T-helper 2 cell (primary cell): ENCODE measurements around the gene PSMD11.
"Not testable (repeated sequence)": the region's sequence is repeated elsewhere in the genome, so short reads cannot be mapped to it uniquely, and the experiment has no call there.

Source experiments
- DNase-seq, 5 experiments: peaks; one replicate each; pipeline versions ENCODE4 v3.0.0 to v3.0.0-alpha.2; 2012 to 2022

PSMD11 gene

DNA sequence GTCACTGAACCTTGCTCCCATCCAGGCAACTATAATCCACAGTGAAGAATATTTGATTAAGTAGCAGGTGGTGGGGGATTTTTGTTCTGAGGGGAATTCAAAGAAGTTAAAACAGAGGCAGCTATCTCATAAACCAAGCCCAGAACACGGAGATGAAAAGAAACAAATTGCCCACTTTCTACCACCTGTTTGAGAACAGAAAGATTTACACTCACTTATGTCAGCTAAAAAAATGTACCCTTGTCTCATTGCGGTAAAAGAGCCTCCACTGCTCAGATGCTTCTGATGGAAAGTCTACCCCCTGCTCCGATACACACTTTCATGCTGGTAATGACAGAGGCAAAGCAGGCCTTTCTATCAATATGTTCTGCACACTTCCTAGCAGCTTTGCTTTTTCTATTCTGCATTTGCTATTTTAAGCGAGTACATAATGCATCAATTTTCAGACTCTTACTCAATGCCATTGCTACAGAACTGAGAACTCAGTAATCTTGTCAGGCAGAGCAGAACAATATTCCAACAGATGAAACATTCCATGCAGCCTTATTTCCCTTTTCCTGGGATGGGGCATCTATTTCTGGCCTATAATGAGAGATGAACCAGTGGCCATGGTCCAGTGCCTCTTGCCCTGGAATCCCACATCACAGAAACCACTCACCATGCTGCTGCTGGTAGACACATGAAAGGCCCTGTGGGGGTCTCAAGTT is 71.5 kb downstream of the PSMD11 start:
- DNase-seq = no peak

DNA sequence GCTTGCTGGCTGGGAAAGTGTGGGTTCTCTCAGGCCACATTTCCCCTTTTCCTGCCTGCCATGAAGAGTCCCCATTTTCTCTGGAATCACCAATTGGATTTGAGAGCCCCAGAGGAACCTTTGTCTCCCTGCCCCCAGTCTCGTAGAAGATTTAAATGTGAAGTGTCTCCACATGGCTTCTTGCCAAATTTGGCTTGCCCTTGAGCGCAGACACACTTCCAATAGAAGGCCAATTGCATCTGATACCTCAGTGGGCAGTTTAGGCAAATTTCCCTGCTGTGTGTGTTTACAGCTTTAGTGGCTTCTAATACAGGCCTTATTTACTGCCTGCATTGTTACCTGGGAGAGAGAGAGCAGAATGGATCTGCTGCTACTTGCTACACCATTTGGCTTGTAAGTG is 72.1 kb downstream of the PSMD11 start:
- no peak for DNase-seq

DNA sequence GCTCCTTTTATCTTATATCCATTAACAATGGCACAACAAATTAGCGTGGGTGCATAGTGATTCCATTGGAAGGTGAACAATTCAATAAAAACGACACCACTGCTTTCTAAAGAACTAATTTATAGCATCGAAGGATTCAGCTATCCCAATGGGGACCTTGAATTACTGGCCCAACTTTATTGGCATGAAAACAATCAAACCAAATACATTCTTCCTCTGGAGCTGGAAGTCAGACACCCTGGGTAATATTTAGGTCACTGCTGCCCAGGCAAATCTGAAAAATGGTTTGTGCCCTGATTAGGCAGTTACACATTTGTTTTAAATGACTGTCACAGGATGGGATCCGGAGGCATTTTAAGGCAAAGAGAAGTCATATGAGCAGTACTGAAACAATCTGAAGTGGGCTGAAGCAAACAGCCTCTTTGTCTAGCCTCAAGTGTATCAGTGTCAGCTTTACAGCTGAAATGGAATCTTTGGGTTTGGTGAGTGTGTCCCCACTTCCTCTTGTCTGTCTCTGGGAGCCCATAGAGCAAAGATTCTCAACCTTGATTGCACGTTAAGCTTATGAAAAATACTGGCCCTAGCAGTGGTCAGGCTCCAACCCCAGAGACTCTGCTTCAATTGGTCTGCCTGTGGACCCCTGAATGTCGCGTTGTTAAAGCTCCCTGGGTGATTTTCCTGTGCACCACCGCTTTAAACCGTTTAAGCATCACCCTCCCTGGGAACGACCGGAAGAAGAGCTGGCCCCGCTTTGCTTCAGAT is 72.8 kb downstream of the PSMD11 start:
- peak in 1 of 5 experiments; percentile 30 for DNase-seq

DNA sequence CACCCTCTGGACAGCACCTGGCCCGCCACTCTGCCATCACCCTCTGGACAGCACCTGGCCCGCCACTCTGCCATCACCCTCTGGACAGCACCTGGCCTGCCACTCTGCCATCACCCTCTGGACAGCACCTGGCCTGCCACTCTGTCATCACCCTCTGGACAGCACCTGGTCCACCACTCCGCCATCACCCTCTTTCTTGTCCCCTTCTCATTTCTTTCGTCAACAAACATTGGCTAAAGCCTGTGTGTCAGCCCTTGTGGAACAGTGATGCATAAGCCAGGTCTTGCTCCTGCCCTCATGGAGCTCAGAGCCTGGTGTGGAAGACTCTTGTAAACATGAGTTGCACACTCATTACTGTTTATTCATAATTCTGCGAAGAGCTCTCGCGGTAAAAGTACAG is 73.7 kb downstream of the PSMD11 start:
- DNase-seq = no peak

DNA sequence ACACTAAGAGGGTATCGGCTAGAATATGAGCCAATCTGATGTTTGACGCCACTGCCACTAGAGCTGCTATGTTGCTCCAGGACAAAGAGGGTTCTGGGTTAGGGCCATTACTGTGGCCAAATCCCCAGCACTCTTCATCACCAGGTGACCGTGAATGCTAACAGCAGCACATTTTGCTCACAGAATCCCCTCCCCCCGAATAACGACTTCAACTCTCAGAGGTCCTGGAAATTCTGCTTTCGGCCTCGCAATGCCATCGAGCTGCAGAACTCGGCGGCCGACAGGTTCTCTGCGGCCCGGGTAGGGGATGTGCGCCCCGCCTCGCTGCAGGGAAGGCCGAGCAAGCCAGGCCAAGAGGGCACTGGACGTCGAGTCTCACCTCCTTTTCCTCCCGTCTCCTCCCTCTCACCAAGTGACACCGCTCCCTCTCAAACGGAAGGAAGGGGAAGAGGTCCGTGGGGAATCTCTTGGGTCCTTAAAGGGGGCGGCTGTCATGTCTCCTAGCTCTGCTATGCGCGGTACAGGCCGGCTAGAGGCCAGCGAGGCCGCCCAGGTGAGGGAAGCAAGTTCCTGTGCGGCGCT is 74.4 kb downstream of the PSMD11 start:
- DNase-seq = no peak

DNA sequence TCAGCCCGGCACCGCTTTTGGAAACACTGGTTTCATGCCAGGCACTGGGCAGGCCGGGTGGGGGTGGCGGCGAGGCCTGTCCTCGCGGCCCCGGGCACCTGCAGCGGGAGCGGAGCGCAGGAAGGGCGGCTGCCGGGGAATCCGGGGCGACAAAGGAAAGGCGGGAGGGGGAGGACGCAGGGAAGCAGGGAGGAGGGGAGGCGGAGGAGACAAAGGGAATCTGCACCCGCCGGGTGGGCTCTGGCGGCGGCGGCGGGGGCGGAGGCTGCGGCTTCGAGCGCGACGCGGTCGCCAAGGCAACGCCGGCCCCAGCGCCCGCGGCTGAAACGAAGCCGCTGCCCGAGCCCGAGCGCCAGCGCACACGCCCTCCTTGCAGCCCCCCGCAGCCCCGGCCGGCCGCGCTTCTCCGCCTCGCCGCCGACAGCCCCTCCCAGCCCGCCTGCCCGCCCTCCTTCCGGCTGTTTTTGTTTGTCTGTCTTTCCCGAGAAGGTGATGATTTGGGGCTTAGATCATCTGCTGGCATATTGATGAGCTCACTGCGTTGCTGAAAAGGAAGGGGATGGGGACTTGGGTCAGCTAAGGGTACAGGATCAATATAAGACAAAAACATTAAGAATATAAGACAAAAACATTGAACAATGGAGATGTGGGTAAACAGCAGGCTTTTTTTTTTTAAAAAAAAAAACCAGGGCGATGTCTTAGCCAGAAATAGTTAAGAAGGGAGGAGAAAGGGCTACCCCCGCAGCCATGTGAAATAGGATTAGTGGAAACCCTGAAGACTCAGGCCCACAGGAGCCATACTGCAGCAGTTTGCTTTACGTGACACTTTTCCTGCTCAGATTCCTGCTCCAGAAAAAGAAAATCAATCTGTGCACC is 75.2 kb downstream of the PSMD11 start:
- peak in 4 of 5 experiments; percentile 24 to 53 (median 38) for DNase-seq

DNA sequence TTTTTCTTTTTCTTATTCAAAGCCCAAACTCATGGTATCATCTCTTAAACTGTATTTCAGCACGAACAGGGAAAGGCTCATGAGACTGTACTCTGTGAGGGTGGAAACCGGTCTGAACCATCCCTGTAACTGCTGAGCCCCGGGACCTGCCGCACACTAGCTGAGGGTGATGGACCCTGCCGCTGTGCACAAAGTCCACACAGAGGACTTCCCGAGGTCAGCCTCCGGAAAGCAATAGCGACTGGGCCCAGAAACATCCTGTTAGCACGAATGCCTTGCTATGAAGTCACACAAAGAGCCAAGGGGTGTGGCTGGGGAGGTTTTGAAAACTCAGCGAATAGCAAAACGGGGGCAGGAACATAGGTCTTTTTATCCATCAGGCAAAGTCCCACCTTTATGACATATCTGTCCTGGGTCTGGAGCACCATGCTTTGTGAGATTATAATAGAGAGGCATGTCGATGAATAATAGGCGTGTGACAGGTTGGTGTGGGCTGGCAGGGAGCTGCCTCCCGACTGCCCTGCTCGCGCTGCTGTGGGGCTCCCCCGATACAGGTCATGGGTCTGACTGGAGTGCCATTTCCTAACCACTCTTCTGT is 75.9 kb downstream of the PSMD11 start:
- DNase-seq = peak in 2 of 5 experiments; percentile 12 to 36

DNA sequence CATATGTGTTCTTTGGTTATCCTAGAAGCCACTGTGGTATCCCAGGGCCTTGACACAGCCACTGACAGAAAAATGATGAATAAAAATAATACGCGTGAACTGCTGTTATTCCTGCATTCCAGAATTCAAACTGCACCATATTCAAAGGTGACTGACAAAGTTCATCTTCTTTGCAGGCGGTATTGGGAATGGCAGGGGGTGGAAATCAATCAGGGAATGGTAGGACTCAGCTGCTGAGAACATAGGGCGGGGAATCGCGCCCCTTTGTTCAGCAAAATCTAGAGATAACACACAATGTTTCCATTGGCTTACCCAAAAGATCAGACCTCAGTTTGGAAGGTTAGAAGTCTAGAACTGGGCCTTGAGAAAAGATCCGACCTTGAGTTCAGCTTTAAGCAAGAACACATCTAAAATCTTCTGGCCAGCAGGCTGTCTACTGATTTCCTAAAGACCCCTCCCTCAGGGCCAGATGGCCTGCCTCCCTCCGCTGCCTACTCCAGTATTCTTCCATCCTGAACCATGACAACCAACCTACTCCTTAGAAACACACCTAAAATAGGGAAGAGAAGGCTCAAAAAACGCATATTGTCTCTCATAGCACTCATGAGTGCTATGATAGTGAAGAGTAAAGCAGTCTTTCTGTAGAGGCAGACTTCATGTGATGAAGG is 76.6 kb downstream of the PSMD11 start:
- no peak for DNase-seq

DNA sequence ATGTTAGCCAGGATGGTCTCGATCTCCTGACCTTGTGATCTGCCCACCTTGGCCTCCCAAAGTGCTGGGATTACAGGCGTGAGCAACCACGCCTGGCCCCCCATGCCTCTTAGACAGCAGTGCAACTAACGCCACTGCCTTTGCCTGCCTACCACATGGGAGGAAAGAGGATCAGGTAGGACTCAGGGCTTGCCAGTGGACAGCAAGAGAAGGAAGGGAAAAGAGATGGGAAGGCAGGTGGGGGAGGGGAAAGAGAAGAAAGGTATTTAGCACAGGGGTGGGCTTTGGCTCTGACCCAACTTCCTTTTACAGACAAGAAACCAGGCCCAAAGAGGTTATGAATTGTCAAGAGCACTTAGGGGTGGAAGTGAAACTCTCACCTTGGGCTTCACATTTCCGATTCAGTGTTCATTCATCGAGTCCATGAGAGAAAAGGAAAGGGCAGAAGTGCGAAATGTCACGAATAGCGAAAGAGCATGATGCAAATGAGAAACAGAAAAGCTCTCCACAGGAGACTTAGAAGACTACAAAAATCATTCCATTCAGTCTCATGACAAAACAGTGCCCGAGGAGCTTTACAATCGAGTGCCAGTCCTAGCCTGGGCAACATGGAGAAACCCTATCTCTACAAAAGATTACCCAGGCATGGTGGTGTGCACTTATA is 78.8 kb downstream of the PSMD11 start:
- peak in 2 of 5 experiments; percentile 31 to 92 for DNase-seq

DNA sequence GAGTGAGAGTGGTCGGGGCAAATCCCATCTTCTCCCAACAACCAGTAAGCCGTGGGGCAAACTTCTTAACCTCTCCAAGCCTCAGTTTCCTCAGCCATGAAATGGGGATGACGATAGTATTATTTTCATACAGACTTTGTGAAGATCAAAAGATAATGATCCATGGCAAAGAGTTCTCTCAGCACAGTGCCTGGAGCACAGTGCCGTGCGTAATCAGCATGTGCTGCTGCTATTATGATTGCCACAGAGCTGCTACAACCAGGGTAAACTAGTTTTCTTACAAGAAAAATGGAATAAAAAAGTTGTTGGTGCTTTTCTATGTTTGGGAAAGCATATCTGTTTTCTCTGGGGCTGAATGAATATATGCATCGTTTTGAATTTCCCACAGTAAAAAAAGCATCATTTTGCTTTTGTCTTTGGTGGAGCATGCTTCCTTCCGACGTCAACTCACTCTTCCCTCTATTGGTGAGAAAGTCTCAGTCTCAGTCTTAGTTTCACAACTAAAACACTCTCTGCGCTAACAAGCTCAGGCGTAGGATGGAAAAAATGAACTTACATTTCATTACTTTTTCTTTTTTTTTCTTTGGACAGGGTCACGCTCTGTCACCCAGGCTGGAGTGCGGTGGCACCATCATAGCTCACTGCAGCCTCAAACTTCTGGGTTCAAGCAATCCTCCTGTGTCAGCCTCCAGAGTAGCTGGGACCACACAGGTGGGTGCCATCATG is 79.7 kb downstream of the PSMD11 start:
- DNase-seq = peak in 2 of 5 experiments; percentile 9 to 77

DNA sequence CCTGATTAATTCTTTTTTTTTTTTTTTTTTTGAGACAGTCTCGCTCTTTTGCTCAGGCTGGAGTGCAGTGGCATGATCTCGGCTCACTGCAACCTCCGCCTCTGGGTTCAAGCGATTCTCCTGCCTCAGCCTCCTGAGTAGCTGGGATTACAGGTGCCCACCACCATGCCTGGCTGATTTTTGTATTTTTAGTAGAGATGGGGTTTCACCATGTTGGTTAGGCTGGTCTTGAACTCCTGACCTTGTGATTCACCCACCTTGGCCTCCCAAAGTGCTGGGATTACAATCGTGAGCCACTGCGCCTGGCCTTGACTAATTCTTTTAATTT is 80.2 kb downstream of the PSMD11 start:
- DNase-seq = not testable (repeated sequence)

DNA sequence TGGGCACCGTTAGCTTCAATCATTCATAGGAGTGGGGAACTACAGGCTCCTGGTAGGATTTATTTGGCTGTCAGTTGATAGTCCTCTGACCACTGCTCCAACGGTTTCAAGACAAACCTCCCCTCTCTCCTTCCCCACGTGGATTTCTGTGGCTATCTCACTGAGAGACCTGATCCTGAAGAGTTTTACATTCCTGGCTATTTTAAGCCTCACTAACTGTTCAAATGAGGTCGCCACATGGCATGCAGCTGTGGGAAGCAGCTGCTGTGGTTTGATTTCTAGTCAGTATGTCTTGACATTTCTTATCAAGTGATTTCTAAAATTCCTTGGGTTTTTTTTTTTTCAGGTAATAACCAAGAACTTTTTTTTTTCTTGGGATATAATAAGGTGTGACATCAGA is 80.8 kb downstream of the PSMD11 start:
- DNase-seq = no peak

DNA sequence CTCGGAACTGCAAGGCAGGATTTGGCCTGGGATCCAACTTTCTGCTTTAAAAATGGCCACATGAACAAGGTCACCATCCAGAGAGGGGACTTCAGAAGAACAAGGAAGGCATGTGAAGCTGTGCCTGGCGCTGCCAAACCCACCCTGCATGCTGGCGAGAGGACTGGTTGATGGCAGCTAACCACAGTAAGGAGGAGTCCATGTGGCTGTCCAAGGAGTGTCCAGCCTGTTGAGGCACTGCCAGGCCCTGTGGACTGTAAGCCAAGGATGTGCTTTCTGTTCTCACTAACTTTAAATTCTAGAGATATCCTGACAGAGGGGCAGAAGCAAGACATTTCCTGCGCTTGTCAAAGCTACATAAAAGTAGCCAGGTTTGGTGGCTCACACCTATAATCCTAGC is 82.8 kb downstream of the PSMD11 start:
- DNase-seq = no peak

DNA sequence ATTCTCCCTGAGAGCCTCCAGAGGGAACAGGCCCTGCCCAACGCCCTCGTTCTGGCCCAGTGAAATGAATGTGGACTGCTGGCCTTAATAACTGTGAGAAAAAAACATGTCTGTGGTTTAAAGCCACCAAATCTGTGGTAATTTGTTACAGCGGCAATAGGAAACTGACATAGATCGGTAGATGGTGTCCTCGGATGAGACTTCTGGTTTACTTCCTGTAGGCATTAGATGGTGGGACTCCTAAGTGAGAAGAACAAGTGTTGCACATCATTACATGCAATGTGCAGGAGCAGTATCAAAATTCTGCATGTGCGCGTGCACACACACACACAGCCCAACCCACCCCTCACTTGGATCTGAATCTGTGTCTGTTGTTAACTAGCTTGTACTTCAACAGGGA is 84.5 kb downstream of the PSMD11 start:
- peak in 1 of 5 experiments; percentile 49 for DNase-seq

DNA sequence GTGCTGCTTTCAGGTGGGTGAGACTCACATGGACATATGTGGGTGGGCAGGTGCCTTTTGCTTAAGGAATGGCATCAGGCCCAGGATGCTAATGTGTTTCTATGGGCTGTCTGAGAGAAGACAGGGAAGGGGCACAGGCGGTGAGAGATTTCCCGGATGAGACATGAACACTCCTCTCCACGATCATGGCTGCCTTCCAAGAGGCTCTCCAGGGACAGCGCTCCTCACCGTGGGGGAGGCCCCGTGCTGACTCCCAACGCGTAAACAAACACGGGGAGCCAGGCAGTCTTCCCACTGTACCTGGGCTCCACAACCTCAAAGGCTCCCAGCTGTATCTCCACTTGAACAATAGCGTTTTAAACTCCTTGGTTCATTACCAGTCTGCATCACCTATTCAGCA is 85.3 kb downstream of the PSMD11 start:
- DNase-seq = no peak
